ENCODE measurements around the gene SRGAP1.

The SRGAP1 gene

GRCh38 chr12:64154677-64155076, 310.2 kb downstream of the SRGAP1 start:
- no peaks in the 10 kb centered on the region for H3K36me3 ChIP-seq (ENCODE audit: control insufficient read depth in 1 of 2, insufficient read depth in 2 of 2, low read length in 2 of 2)
- no peak overlapping the region for H3K4me2 ChIP-seq (ENCODE audit: low read length)
- H3K79me2 ChIP-seq (ENCODE audit: control insufficient read depth, insufficient read depth, low read length, poor library complexity): no peaks in the 10 kb centered on the region
- H2BK12ac ChIP-seq (ENCODE audit: low read length): no peak overlapping the region
- H2AFZ ChIP-seq (ENCODE audit: insufficient read depth, low read length, poor library complexity): no peak overlapping the region
- H2AK5ac ChIP-seq (ENCODE audit: low read length): no peak overlapping the region
- no peaks in the 10 kb centered on the region for H3K79me1 ChIP-seq (ENCODE audit: low read length)
- no peak overlapping the region for H3K18ac ChIP-seq (ENCODE audit: low read length)
- H2BK120ac ChIP-seq (ENCODE audit: insufficient read depth, low read length, poor library complexity): no peak overlapping the region
- no peak overlapping the region for H3K23ac ChIP-seq (ENCODE audit: low read length)
- WGBS (ENCODE audit: extremely low coverage, insufficient coverage, insufficient read length): no CpG with 5 or more reads among the region's 2 CpGs
- H3K9ac ChIP-seq (ENCODE audit: low read length): no peak overlapping the region
- H2BK5ac ChIP-seq (ENCODE audit: low read depth, low read length, poor library complexity): no peak overlapping the region
- no peak overlapping the region for H4K12ac ChIP-seq (ENCODE audit: low read depth, low read length)
- H4K91ac ChIP-seq (ENCODE audit: low read depth, low read length): no peak overlapping the region
- no peaks in the 10 kb centered on the region for H3K27me3 ChIP-seq (ENCODE audit: insufficient read depth, low read length)
- no peak overlapping the region for H3K4ac ChIP-seq (ENCODE audit: low read depth, low read length)
- H3K4me3 ChIP-seq (ENCODE audit: low read depth, low read length): no peak overlapping the region
- no peaks in the 10 kb centered on the region for H3K4me1 ChIP-seq (ENCODE audit: control insufficient read depth in 1 of 2, insufficient read depth in 2 of 2, low read length in 2 of 2)
- no peak overlapping the region for H3K14ac ChIP-seq (ENCODE audit: low read length)
- no peaks in the 10 kb centered on the region for H3K9me3 ChIP-seq (ENCODE audit: insufficient read depth, low read depth, low read length)
- H3K27ac ChIP-seq (ENCODE audit: low read depth, low read length): no peak overlapping the region
- no peak overlapping the region for H4K8ac ChIP-seq (ENCODE audit: low read depth, low read length)
- no peak for DNase-seq

DNA sequence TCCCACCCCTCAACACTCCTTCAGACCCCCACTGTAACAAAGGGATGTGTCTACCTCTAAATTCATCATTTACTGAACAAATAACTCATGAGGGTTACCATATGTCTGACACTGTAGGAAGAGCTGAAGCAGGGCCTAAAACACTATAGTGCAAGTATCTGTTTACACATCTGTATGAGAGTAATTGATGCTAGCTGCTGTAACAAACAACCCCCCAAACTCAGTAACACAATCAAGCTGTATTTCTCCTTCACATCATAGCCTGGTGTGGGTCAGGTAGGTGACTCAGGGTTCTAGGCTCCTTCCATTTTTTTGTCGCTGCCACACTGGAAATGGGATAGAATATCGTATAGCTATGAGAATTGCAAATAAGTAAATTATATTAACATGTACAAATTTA, 312.6 kb downstream of the SRGAP1 start:
- Histone ChIP-seq H4K91ac (ENCODE audit: low read depth, low read length) (no peak overlapping the region), H2AFZ (ENCODE audit: insufficient read depth, low read length, poor library complexity) (no peak overlapping the region), H4K12ac (ENCODE audit: low read depth, low read length) (no peak overlapping the region), H3K79me1 (ENCODE audit: low read length) (no peaks in the 10 kb centered on the region), H2AK5ac (ENCODE audit: low read length) (no peak overlapping the region), H2BK120ac (ENCODE audit: insufficient read depth, low read length, poor library complexity) (no peak overlapping the region), H2BK12ac (ENCODE audit: low read length) (no peak overlapping the region), H4K8ac (ENCODE audit: low read depth, low read length) (no peak overlapping the region), H3K4me1 (ENCODE audit: control insufficient read depth in 1 of 2, insufficient read depth in 2 of 2, low read length in 2 of 2) (no peaks in the 10 kb centered on the region), H3K9me3 (ENCODE audit: insufficient read depth, low read depth, low read length) (no peaks in the 10 kb centered on the region), H3K79me2 (ENCODE audit: control insufficient read depth, insufficient read depth, low read length, poor library complexity) (no peaks in the 10 kb centered on the region), H3K18ac (ENCODE audit: low read length) (no peak overlapping the region), H3K4me2 (ENCODE audit: low read length) (no peak overlapping the region), H3K27ac (ENCODE audit: low read depth, low read length) (no peak overlapping the region), H3K36me3 (ENCODE audit: control insufficient read depth in 1 of 2, insufficient read depth in 2 of 2, low read length in 2 of 2) (no peaks in the 10 kb centered on the region), H3K23ac (ENCODE audit: low read length) (no peak overlapping the region), H3K14ac (ENCODE audit: low read length) (no peak overlapping the region), H3K27me3 (ENCODE audit: insufficient read depth, low read length) (no peaks in the 10 kb centered on the region), H2BK5ac (ENCODE audit: low read depth, low read length, poor library complexity) (no peak overlapping the region), H3K9ac (ENCODE audit: low read length) (no peak overlapping the region), H3K4ac (ENCODE audit: low read depth, low read length) (no peak overlapping the region), H3K4me3 (ENCODE audit: low read depth, low read length) (no peak overlapping the region)
- DNase-seq: no peak
- no CpG with 5 or more reads among the region's 2 CpGs for WGBS (ENCODE audit: extremely low coverage, insufficient coverage, insufficient read length)

GRCh38 chr12:64160021-64160710, 315.7 kb downstream of the SRGAP1 start:
- DNase-seq: no peak
- no peak overlapping the region for H3K4me3 ChIP-seq (ENCODE audit: low read depth, low read length)
- no peak overlapping the region for H3K18ac ChIP-seq (ENCODE audit: low read length)
- no peak overlapping the region for H2AK5ac ChIP-seq (ENCODE audit: low read length)
- no peaks in the 10 kb centered on the region for H3K9me3 ChIP-seq (ENCODE audit: insufficient read depth, low read depth, low read length)
- no peak overlapping the region for H2AFZ ChIP-seq (ENCODE audit: insufficient read depth, low read length, poor library complexity)
- H3K4ac ChIP-seq (ENCODE audit: low read depth, low read length): no peak overlapping the region
- H3K79me2 ChIP-seq (ENCODE audit: control insufficient read depth, insufficient read depth, low read length, poor library complexity): no peaks in the 10 kb centered on the region
- no peak overlapping the region for H2BK5ac ChIP-seq (ENCODE audit: low read depth, low read length, poor library complexity)
- no peak overlapping the region for H2BK12ac ChIP-seq (ENCODE audit: low read length)
- no CpG with 5 or more reads among the region's 2 CpGs for WGBS (ENCODE audit: extremely low coverage, insufficient coverage, insufficient read length)
- H4K12ac ChIP-seq (ENCODE audit: low read depth, low read length): no peak overlapping the region
- H4K8ac ChIP-seq (ENCODE audit: low read depth, low read length): no peak overlapping the region
- no peak overlapping the region for H3K4me2 ChIP-seq (ENCODE audit: low read length)
- no peaks in the 10 kb centered on the region for H3K36me3 ChIP-seq (ENCODE audit: control insufficient read depth in 1 of 2, insufficient read depth in 2 of 2, low read length in 2 of 2)
- H3K4me1 ChIP-seq (ENCODE audit: control insufficient read depth in 1 of 2, insufficient read depth in 2 of 2, low read length in 2 of 2): no peaks in the 10 kb centered on the region
- H3K27ac ChIP-seq (ENCODE audit: low read depth, low read length): no peak overlapping the region
- H3K14ac ChIP-seq (ENCODE audit: low read length): no peak overlapping the region
- no peak overlapping the region for H3K23ac ChIP-seq (ENCODE audit: low read length)
- no peak overlapping the region for H4K91ac ChIP-seq (ENCODE audit: low read depth, low read length)
- no peaks in the 10 kb centered on the region for H3K27me3 ChIP-seq (ENCODE audit: insufficient read depth, low read length)
- H2BK120ac ChIP-seq (ENCODE audit: insufficient read depth, low read length, poor library complexity): no peak overlapping the region
- H3K9ac ChIP-seq (ENCODE audit: low read length): no peak overlapping the region
- no peaks in the 10 kb centered on the region for H3K79me1 ChIP-seq (ENCODE audit: low read length)

DNA sequence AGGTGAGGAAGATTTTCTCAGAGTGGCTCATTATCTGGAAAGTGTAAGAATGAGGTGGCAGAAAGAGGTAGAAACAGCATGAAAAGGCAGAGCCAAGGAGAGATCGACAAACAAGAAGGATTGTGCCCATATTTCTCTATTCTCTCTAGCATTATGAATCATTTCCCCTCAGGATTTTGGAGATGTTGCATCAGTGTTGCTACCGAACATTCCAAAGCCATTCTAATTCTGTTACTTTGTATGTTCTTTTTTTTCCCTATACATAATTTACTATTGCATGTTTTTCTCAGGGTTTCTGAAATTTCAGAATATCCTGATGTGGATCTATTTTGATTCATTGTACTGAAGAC, 316.2 kb downstream of the SRGAP1 start:
- no CpG with 5 or more reads among the region's 2 CpGs for WGBS (ENCODE audit: extremely low coverage, insufficient coverage, insufficient read length)
- H3K4ac ChIP-seq (ENCODE audit: low read depth, low read length): no peak overlapping the region
- no peak overlapping the region for H3K18ac ChIP-seq (ENCODE audit: low read length)

More for the DNA sequence above, 316.2 kb downstream of the SRGAP1 start:
- no peak overlapping the region for H2AK5ac ChIP-seq (ENCODE audit: low read length)
- H3K27ac ChIP-seq (ENCODE audit: low read depth, low read length): no peak overlapping the region
- H3K36me3 ChIP-seq (ENCODE audit: control insufficient read depth in 1 of 2, insufficient read depth in 2 of 2, low read length in 2 of 2): no peaks in the 10 kb centered on the region
- no peaks in the 10 kb centered on the region for H3K4me1 ChIP-seq (ENCODE audit: control insufficient read depth in 1 of 2, insufficient read depth in 2 of 2, low read length in 2 of 2)
- no peak overlapping the region for H4K91ac ChIP-seq (ENCODE audit: low read depth, low read length)
- no peak overlapping the region for H3K4me3 ChIP-seq (ENCODE audit: low read depth, low read length)
- no peak overlapping the region for H2BK5ac ChIP-seq (ENCODE audit: low read depth, low read length, poor library complexity)
- no peak overlapping the region for H3K9ac ChIP-seq (ENCODE audit: low read length)
- H3K79me1 ChIP-seq (ENCODE audit: low read length): no peaks in the 10 kb centered on the region
- peak; percentile 19 to 73 for DNase-seq
- H3K14ac ChIP-seq (ENCODE audit: low read length): no peak overlapping the region
- H4K8ac ChIP-seq (ENCODE audit: low read depth, low read length): no peak overlapping the region
- H3K23ac ChIP-seq (ENCODE audit: low read length): no peak overlapping the region
- H3K4me2 ChIP-seq (ENCODE audit: low read length): no peak overlapping the region
- H3K79me2 ChIP-seq (ENCODE audit: control insufficient read depth, insufficient read depth, low read length, poor library complexity): no peaks in the 10 kb centered on the region
- no peaks in the 10 kb centered on the region for H3K9me3 ChIP-seq (ENCODE audit: insufficient read depth, low read depth, low read length)
- H2BK12ac ChIP-seq (ENCODE audit: low read length): no peak overlapping the region
- H2BK120ac ChIP-seq (ENCODE audit: insufficient read depth, low read length, poor library complexity): no peak overlapping the region
- H4K12ac ChIP-seq (ENCODE audit: low read depth, low read length): no peak overlapping the region
- no peaks in the 10 kb centered on the region for H3K27me3 ChIP-seq (ENCODE audit: insufficient read depth, low read length)
- no peak overlapping the region for H2AFZ ChIP-seq (ENCODE audit: insufficient read depth, low read length, poor library complexity)
